Chondrocyte (in vitro differentiated cells): ENCODE results near the gene TP53. TPM values are rescaled to one million over a fixed set of nuclear protein-coding genes. Genes with fewer than 3 reads are reported as not detected.

Experiments used
- DNase-seq: peaks from one replicate; pipeline ENCODE4 v3.0.0; 2021; ENCODE audit warnings: mixed read lengths, low spot score
- H3K27ac Mint-ChIP-seq: one replicate; pipeline ENCODE4 v1.8.0; 2021; ENCODE audit warnings: mild to moderate bottlenecking, moderate library complexity, mixed read lengths; ENCODE audit not compliant: unreplicated experiment
- H3K27me3 Mint-ChIP-seq: 2 replicates; pipeline ENCODE4 v1.8.0; 2021; ENCODE audit warnings: low read depth, mixed read lengths
- H3K36me3 Mint-ChIP-seq: 2 replicates; pipeline ENCODE4 v1.8.0; 2021; ENCODE audit warnings: low read depth, mixed read lengths
- H3K4me1 Mint-ChIP-seq: 2 replicates; pipeline ENCODE4 v1.8.0; 2021; ENCODE audit warnings: low read depth, mild to moderate bottlenecking, mixed read lengths
- H3K4me3 Mint-ChIP-seq: one replicate; pipeline ENCODE4 v1.8.0; 2021; ENCODE audit warnings: mild to moderate bottlenecking, moderate library complexity, mixed read lengths; ENCODE audit not compliant: unreplicated experiment
- H3K9me3 Mint-ChIP-seq: 2 replicates; pipeline ENCODE4 v1.8.0; 2021; ENCODE audit warnings: low read depth, mixed read lengths
- total RNA-seq: library from RNA; stranded (reverse); gene quantifications from 3 replicates; pipeline ENCODE4 v1.2.1, GENCODE V29; 2021
- TF ChIP-seq, protein P1 (sequence below): fragments of 200-600 bp; sonication (generic); IDR thresholded peaks from 2 replicates; pipeline ENCODE4 v1.5.0; 2021; ENCODE audit warnings: antibody characterized with exemption, mild to moderate bottlenecking, moderate library complexity

TP53 gene
- total RNA-seq, 1 donor from 2014 or later: 74.5 TPM

DNA sequence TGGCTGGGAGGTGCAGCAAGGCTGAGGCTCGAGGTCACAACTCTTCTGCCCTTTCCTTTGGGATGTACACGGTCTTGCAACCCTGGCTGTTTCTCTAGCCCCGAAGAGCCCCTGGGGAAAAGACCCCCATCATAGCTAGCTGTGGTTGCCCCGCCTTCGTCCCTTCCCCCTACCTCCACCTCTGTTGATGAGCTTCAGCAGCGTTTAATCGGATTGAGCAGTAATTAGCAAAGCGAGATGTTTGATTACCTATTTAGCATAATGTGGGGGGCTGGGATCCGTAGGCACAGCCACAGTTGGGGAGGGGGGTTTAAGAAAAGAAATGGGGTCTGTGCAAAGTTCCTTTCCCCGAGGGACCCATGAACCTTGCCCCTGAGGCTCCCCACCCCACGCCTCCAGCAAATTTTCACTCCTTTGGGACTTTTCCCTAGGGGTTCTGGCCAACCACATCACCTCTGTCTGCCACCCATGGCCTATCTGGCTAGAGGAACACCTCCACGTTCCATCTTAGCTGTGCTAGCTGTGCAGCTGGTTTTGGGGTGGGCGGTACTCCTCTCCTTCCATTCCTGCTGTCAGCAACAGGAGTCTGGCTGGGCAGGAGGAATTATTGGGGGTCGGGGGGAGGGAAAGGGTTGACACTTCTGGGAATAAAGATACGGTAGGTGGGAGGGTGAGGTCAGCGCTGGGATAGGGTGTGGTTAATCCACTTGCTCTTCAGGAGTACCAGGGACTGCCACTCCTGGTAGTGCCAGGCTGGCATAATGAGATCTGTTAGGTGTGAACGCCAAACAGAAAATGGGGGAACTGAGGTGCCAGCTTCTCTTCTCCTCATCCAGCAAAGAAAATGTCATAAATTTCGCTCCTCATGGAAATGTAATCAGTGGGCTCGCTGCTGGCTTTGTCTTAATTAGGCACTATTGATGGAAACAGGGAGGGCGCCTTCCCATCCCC lies 28.9 kb upstream of the TP53 start:
- Mint-ChIP-seq H3K9me3 (no peaks in the 10 kb centered on the region), H3K27me3 (peaks cover 33% of the 10 kb centered on the region), H3K4me3 (peak overlapping the region; percentile 87), H3K4me1 (peaks cover 12% of the 10 kb centered on the region), H3K27ac (peak overlapping the region; percentile 68), H3K36me3 (no peaks in the 10 kb centered on the region)
- DNase-seq: no peak
- TF ChIP-seq, protein P1, sequence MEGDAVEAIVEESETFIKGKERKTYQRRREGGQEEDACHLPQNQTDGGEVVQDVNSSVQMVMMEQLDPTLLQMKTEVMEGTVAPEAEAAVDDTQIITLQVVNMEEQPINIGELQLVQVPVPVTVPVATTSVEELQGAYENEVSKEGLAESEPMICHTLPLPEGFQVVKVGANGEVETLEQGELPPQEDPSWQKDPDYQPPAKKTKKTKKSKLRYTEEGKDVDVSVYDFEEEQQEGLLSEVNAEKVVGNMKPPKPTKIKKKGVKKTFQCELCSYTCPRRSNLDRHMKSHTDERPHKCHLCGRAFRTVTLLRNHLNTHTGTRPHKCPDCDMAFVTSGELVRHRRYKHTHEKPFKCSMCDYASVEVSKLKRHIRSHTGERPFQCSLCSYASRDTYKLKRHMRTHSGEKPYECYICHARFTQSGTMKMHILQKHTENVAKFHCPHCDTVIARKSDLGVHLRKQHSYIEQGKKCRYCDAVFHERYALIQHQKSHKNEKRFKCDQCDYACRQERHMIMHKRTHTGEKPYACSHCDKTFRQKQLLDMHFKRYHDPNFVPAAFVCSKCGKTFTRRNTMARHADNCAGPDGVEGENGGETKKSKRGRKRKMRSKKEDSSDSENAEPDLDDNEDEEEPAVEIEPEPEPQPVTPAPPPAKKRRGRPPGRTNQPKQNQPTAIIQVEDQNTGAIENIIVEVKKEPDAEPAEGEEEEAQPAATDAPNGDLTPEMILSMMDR: no peak

DNA sequence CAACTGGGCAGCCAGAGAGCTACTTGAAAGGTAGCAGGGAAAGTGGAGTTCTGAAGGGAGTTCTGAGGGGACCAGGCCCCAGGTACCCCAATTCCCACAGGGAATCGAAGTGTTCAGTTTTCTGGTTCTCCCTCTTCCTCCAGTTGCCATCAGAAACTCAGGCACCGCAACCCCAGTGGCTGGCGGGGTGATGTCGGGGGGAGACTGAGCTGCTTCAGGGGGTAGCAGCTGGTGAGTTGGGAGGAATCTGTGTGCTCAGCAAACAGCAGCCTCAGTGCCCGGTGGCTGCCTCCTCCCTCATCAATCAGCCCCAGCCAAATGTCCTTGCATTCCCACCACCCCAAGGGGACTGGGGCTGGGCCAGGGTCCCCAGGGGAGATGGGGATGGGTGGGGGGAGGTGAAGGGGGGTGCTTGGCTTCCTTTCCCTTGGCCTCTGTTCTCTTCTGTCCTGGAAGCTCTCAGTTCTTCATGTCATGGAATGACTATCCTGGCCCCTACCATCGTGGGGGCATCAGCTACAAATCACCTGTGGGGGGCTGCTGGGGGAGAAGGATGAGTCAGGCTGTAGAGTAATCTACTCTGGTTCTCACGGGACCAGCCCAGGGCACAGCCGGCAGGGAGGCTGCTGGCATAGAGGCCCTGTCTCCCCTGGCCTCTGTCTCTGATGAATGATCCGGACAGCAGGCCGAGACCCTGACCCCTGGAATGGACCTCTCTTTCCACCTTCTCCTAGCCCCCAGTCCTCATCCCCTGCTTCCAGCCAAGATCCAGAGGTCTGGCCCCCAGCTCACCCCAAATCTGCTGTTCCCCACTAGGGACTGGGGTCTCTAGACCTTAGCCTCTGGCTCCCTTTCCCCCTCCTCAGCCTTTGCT lies 27.7 kb upstream of the TP53 start:
- H3K36me3 Mint-ChIP-seq: no peaks in the 10 kb centered on the region
- H3K9me3 Mint-ChIP-seq: no peaks in the 10 kb centered on the region
- TF ChIP-seq, protein P1: no peak
- no peak overlapping the region for H3K27ac Mint-ChIP-seq
- DNase-seq: no peak
- H3K27me3 Mint-ChIP-seq: peaks cover 25% of the 10 kb centered on the region
- peaks cover 12% of the 10 kb centered on the region for H3K4me1 Mint-ChIP-seq
- no peak overlapping the region for H3K4me3 Mint-ChIP-seq

DNA sequence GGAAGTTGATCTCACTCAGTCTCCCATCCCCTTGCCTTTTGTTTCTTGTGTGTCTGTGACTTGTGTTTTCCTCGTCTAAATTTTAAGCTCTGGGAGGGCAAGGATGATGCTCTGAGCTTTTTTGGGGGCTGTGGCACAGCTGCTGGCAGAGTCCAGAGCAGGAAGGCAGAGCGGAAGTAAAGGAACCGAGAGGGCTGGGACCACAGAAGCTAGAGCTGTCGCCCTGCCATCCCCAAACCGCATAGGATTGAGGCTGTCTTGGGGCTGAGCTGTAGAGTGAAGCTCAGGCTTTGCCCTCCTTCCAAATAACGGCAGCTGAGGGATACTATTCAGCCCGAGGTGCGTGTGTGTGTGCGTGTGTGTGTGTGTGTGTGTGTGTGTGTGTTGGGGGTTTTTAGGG lies 26.5 kb upstream of the TP53 start:
- Mint-ChIP-seq H3K36me3 (no peaks in the 10 kb centered on the region), H3K9me3 (no peaks in the 10 kb centered on the region), H3K4me3 (no peak overlapping the region), H3K4me1 (peaks cover 12% of the 10 kb centered on the region), H3K27ac (no peak overlapping the region), H3K27me3 (peaks cover 23% of the 10 kb centered on the region)
- no peak for DNase-seq
- TF ChIP-seq, protein P1: no peak

DNA sequence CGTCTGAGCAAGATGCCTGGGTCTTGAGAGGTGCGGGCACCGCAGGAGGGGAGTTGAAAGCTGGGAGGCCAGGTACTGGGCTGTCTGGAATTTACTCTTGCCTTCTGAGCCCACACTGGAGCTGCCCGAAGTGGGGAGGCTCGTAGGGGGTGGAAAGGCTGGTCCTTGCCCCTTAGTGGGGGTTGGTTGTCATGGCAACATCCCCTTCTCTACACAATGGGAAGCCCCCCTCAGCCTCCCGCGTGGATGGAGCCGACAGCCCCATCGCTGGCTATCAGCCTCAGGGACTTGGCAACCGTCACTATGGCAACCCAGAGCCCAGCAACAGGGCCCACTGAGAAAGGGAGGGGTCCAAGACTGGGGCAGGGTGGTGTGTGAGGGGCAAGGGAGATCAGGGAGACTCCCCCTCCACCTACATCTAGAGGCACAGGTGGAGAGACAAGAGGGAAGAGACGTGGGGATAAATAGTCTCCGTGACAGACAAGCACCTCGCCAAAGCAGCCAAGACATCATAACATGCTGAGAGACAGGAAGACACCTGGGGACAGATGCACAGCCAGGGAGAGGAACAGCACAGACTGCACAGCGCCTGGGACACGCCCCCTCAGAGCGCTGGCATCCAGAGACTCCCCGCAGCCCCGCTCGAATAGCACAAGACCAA lies 25.0 kb upstream of the TP53 start:
- TF ChIP-seq, protein P1: no peak
- Mint-ChIP-seq H3K4me1 (peaks cover 8% of the 10 kb centered on the region), H3K36me3 (no peaks in the 10 kb centered on the region), H3K4me3 (no peak overlapping the region), H3K27ac (no peak overlapping the region), H3K9me3 (no peaks in the 10 kb centered on the region), H3K27me3 (peaks cover 17% of the 10 kb centered on the region)
- DNase-seq: peak; percentile 56
